CD14-positive monocyte (primary cell): Measurements from ENCODE around the gene B4GALT6. TPM values are rescaled to one million over a fixed set of nuclear protein-coding genes. Genes with fewer than 3 reads are reported as not detected.

Source experiments
- DNase-seq, 3 donors: peaks; one replicate each; pipeline ENCODE4 v3.0.0-alpha.2; 2011 to 2022
- H2AFZ ChIP-seq: 2 replicates; pipeline ENCODE4 v1.6.0; 2012; ENCODE audit warnings: mild to moderate bottlenecking, low read depth, low read length, inconsistent platforms; ENCODE audit not compliant: insufficient read depth, poor library complexity, severe bottlenecking
- H3K27ac ChIP-seq, 2 donors: 1 replicate in 1 of 2; 2 replicates in 1 of 2; pipeline ENCODE4 v1.5.1; 2012 to 2013; ENCODE audit warnings: low read length in 2 of 2, control low read depth in 1 of 2, inconsistent platforms in 1 of 2, low read depth in 1 of 2, mild to moderate bottlenecking in 1 of 2
- H3K27me3 ChIP-seq, 2 donors: one replicate each; pipeline versions ENCODE4 v1.6.0 to v1.6.1; 2011 to 2013; ENCODE audit warnings: low read length in 2 of 2; ENCODE audit not compliant: control insufficient read depth in 2 of 2, insufficient read depth in 2 of 2
- H3K36me3 ChIP-seq, 2 donors: replicated peaks in 1 of 2; 1 replicate in 1 of 2; 2 replicates in 1 of 2; pipeline versions ENCODE4 v1.5.1 to v1.6.1; 2012 to 2013; ENCODE audit warnings: low read length in 2 of 2, control low read depth in 1 of 2, inconsistent platforms in 1 of 2, mild to moderate bottlenecking in 1 of 2; ENCODE audit not compliant: insufficient read depth in 2 of 2, control insufficient read depth in 1 of 2
- H3K4me1 ChIP-seq, 2 donors: 1 replicate in 1 of 2; 2 replicates in 1 of 2; pipeline versions ENCODE4 v1.5.1 to v1.6.1; 2012 to 2013; ENCODE audit warnings: low read length in 2 of 2, control low read depth in 1 of 2, inconsistent platforms in 1 of 2, mild to moderate bottlenecking in 1 of 2, moderate library complexity in 1 of 2; ENCODE audit not compliant: insufficient read depth in 2 of 2, control insufficient read depth in 1 of 2
- H3K4me2 ChIP-seq: replicated peaks from 2 replicates; pipeline ENCODE3; 2012; ENCODE audit warnings: low read length, moderate library complexity, mild to moderate bottlenecking; ENCODE audit not compliant: poor library complexity, severe bottlenecking; ENCODE audit errors: extremely low read depth
- H3K4me3 ChIP-seq, 3 experiments: fragments of 200-600 bp in 1 of 3; sonication (generic) in 1 of 3; replicated peaks in 1 of 3; 1 replicate in 2 of 3; 2 replicates in 1 of 3; pipeline ENCODE4 v1.5.1; 2011 to 2013; ENCODE audit warnings: low read length in 3 of 3, mild to moderate bottlenecking in 3 of 3, control low read depth in 2 of 3, low read depth in 2 of 3, inconsistent platforms in 1 of 3, moderate library complexity in 1 of 3
- H3K79me2 ChIP-seq: 2 replicates; pipeline ENCODE4 v1.6.0; 2012; ENCODE audit warnings: mild to moderate bottlenecking, control low read depth, inconsistent platforms, low read length, moderate library complexity; ENCODE audit not compliant: insufficient read depth
- H3K9ac ChIP-seq: 2 replicates; pipeline ENCODE4 v1.6.0; 2017; ENCODE audit warnings: low read length, mild to moderate bottlenecking; ENCODE audit not compliant: insufficient read depth, poor library complexity, severe bottlenecking
- H3K9me3 ChIP-seq, 2 donors: replicated peaks in 1 of 2; 1 replicate in 1 of 2; 2 replicates in 1 of 2; pipeline versions ENCODE4 v1.5.1 to v1.6.1; 2012 to 2013; ENCODE audit warnings: low read length in 2 of 2, control low read depth in 1 of 2; ENCODE audit not compliant: control insufficient read depth in 1 of 2, insufficient read depth in 1 of 2
- H4K20me1 ChIP-seq: 2 replicates; pipeline ENCODE4 v1.6.0; 2012; ENCODE audit warnings: mild to moderate bottlenecking, low read length, control low read depth, moderate library complexity; ENCODE audit not compliant: insufficient read depth
- H3K27ac Mint-ChIP-seq, 7 donors: one replicate each; pipeline ENCODE4 v1.8.0; 2020; ENCODE audit warnings: mild to moderate bottlenecking in 7 of 7, mixed read lengths in 7 of 7, moderate library complexity in 6 of 7, inconsistent platforms in 2 of 7
- H3K27me3 Mint-ChIP-seq, 3 donors: one replicate each; pipeline ENCODE4 v1.8.0; 2021 to 2022; ENCODE audit warnings: low read depth in 3 of 3, mild to moderate bottlenecking in 3 of 3, mixed read lengths in 3 of 3, moderate library complexity in 3 of 3, inconsistent platforms in 1 of 3
- H3K36me3 Mint-ChIP-seq, 2 donors: one replicate each; pipeline ENCODE4 v1.8.0; 2020; ENCODE audit warnings: mixed read lengths in 2 of 2, inconsistent platforms in 1 of 2, mild to moderate bottlenecking in 1 of 2
- H3K4me1 Mint-ChIP-seq: one replicate; pipeline ENCODE4 v1.8.0; 2020; ENCODE audit warnings: mild to moderate bottlenecking, mixed read lengths
- H3K4me3 Mint-ChIP-seq, 2 donors: one replicate each; pipeline ENCODE4 v1.8.0; 2020; ENCODE audit warnings: mild to moderate bottlenecking in 2 of 2, mixed read lengths in 2 of 2, moderate library complexity in 1 of 2
- H3K9me3 Mint-ChIP-seq, 7 donors: one replicate each; pipeline ENCODE4 v1.8.0; 2020 to 2022; ENCODE audit warnings: mixed read lengths in 7 of 7, mild to moderate bottlenecking in 6 of 7, moderate library complexity in 6 of 7, inconsistent platforms in 2 of 7
- CTCF ChIP-seq: fragments of 200-600 bp; IDR thresholded peaks from one replicate; pipeline ENCODE4 v1.8.0; 2022; ENCODE audit warnings: antibody characterized with exemption, mild to moderate bottlenecking
- WGBS: methylation state at CpG from one replicate; pipeline ENCODE4 v1.1.5; 2013; ENCODE audit warnings: missing lambda C conversion rate; ENCODE audit not compliant: insufficient coverage; 5-methylcytosine and 5-hydroxymethylcytosine counted together
- intact Hi-C, 2 donors: fragments of 100-400 bp; cut with micrococcal nuclease; formaldehyde crosslinking; loops; one replicate each; pipeline versions ENCODE4 v1.15.0 to v1.15.1; 2023
- polyA plus RNA-seq, 3 donors: library from polyadenylated mRNA; depleted of rRNA in 1 of 3; unstranded in 2 of 3; stranded (reverse) in 1 of 3; fragments of 300-500 nt in 2 of 3; fragments of >200 nt in 1 of 3; fragmentation: Illumina TruSeq in 2 of 3; gene quantifications; 1 replicate in 2 of 3; 2 replicates in 1 of 3; pipeline ENCODE4 v1.2.3, GENCODE V29; 2012 to 2021

B4GALT6 gene
- polyA plus RNA-seq, 3 donors: 0.09 to 0.68 (median 0.12) TPM

GRCh38 chr18:31680433-31680811 is 4.0 kb downstream of the B4GALT6 start:
- peaks cover 0 to 2% (median 0%) of the 10 kb centered on the region in 7 donors for H3K9me3 Mint-ChIP-seq
- peaks cover 35 to 51% of the 10 kb centered on the region in 2 donors for H3K4me1 ChIP-seq
- peaks cover 44% of the 10 kb centered on the region for H3K79me2 ChIP-seq
- H3K4me1 Mint-ChIP-seq: peaks cover 56% of the 10 kb centered on the region
- intact Hi-C loops: no loop called here
- H3K36me3 ChIP-seq: no peaks in the 10 kb centered on the region
- peaks cover 2 to 3% (median 3%) of the 10 kb centered on the region in 3 donors for H3K27me3 Mint-ChIP-seq
- H3K4me2 ChIP-seq: no peak overlapping the region
- no peak overlapping the region for H3K9ac ChIP-seq
- TF ChIP-seq CTCF: no peak
- WGBS: no CpG with 5 or more reads among the region's 1 CpG
- DNase-seq: peak in 1 of 3 donors; percentile 42
- no peak overlapping the region for H2AFZ ChIP-seq
- H3K27ac ChIP-seq: no peak overlapping the region
- H3K27ac Mint-ChIP-seq: peak overlapping the region in 2 of 7 donors; percentile 22 to 52
- no peak overlapping the region for H3K4me3 Mint-ChIP-seq
- no peak overlapping the region for H3K4me3 ChIP-seq
- H3K27me3 ChIP-seq: peaks cover 0 to 5% of the 10 kb centered on the region in 2 donors
- no peaks in the 10 kb centered on the region for H4K20me1 ChIP-seq
- no peaks in the 10 kb centered on the region for H3K9me3 ChIP-seq
- H3K36me3 Mint-ChIP-seq: peaks cover 0 to 2% of the 10 kb centered on the region in 2 donors

- TF ChIP-seq CTCF: no peak
- Mint-ChIP-seq H3K36me3 (peaks cover 0 to 2% of the 10 kb centered on the region in 2 donors), H3K4me1 (peaks cover 59% of the 10 kb centered on the region), H3K27me3 (peaks cover 2 to 3% (median 3%) of the 10 kb centered on the region in 3 donors), H3K4me3 (no peak overlapping the region), H3K9me3 (peaks cover 0 to 2% (median 0%) of the 10 kb centered on the region in 7 donors), H3K27ac (peak overlapping the region in 2 of 7 donors; percentile 22 to 52)
- Histone ChIP-seq H3K9me3 (no peaks in the 10 kb centered on the region), H3K9ac (no peak overlapping the region), H3K36me3 (no peaks in the 10 kb centered on the region), H3K27ac (no peak overlapping the region), H4K20me1 (no peaks in the 10 kb centered on the region), H3K27me3 (peaks cover 0 to 5% of the 10 kb centered on the region in 2 donors), H3K79me2 (peaks cover 44% of the 10 kb centered on the region), H2AFZ (no peak overlapping the region), H3K4me1 (peaks cover 35 to 51% of the 10 kb centered on the region in 2 donors), H3K4me3 (no peak overlapping the region), H3K4me2 (no peak overlapping the region)
- intact Hi-C loops: no loop called here
- WGBS: 94% methylated on average over 4 of the region's 5 CpGs
- DNase-seq: no peak
Observed at GRCh38 chr18:31679791-31680432, 4.5 kb downstream of the B4GALT6 start.
